PFSK-1 (cell line): Measurements from ENCODE around the gene WDR62.

Experiments
- FOXP2 ChIP-seq: optimal IDR thresholded peaks from 2 replicates; pipeline ENCODE3; 2011; ENCODE audit warnings: borderline replicate concordance, control low read depth, inconsistent platforms; ENCODE audit not compliant: insufficient read depth; ENCODE audit errors: extremely low read length, extremely low read depth
- POLR2AphosphoS5 ChIP-seq: IDR thresholded peaks from 2 replicates; pipeline ENCODE4 v1.6.1; 2012; ENCODE audit warnings: low read depth, mild to moderate bottlenecking, control low read depth, low read length, moderate library complexity
- SIN3A ChIP-seq: IDR thresholded peaks from 2 replicates; pipeline ENCODE4 v1.6.1; 2012; ENCODE audit warnings: mild to moderate bottlenecking, low read length, moderate library complexity, borderline replicate concordance; ENCODE audit not compliant: insufficient read depth
- TAF1 ChIP-seq: IDR thresholded peaks from 2 replicates; pipeline ENCODE4 v1.6.1; 2012; ENCODE audit warnings: low read length, control low read depth, borderline replicate concordance; ENCODE audit not compliant: insufficient read depth
- TF ChIP-seq, protein P1 (sequence below), 2 experiments: IDR thresholded peaks; 2 replicates each; pipeline versions ENCODE4 v1.6.1 to v1.8.0; 2011 to 2012; ENCODE audit warnings: low read depth in 2 of 2, low read length in 2 of 2, control low read depth in 1 of 2, inconsistent platforms in 1 of 2, mild to moderate bottlenecking in 1 of 2, moderate library complexity in 1 of 2; ENCODE audit not compliant: insufficient read depth in 1 of 2

Gene WDR62

DNA sequence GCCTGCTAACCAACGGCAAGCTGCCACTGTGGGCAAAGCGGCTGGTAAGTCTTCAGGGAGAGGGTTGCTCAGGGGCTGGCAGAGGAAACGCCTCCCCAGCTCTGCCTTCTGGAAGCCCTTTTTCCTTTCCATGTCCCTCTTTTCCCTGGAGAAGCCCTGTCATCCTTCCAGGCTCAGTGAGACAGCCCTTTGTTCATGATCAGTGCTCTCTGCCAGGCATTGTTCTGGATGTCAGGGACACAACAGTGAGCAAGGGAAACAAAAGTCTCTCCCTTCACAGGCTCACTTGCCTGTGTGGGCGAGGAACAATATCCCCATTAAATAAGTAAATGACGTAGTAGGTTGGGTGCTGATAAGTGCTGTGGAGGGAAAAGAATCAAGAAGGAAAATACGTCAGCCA is 42.3 kb downstream of the WDR62 start:
- TF ChIP-seq SIN3A (no peak), POLR2AphosphoS5 (no peak), TAF1 (no peak), FOXP2 (no peak)
- TF ChIP-seq, protein P1, sequence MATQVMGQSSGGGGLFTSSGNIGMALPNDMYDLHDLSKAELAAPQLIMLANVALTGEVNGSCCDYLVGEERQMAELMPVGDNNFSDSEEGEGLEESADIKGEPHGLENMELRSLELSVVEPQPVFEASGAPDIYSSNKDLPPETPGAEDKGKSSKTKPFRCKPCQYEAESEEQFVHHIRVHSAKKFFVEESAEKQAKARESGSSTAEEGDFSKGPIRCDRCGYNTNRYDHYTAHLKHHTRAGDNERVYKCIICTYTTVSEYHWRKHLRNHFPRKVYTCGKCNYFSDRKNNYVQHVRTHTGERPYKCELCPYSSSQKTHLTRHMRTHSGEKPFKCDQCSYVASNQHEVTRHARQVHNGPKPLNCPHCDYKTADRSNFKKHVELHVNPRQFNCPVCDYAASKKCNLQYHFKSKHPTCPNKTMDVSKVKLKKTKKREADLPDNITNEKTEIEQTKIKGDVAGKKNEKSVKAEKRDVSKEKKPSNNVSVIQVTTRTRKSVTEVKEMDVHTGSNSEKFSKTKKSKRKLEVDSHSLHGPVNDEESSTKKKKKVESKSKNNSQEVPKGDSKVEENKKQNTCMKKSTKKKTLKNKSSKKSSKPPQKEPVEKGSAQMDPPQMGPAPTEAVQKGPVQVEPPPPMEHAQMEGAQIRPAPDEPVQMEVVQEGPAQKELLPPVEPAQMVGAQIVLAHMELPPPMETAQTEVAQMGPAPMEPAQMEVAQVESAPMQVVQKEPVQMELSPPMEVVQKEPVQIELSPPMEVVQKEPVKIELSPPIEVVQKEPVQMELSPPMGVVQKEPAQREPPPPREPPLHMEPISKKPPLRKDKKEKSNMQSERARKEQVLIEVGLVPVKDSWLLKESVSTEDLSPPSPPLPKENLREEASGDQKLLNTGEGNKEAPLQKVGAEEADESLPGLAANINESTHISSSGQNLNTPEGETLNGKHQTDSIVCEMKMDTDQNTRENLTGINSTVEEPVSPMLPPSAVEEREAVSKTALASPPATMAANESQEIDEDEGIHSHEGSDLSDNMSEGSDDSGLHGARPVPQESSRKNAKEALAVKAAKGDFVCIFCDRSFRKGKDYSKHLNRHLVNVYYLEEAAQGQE (IDR thresholded peaks at IDR 0.05; ENCODE audit: insufficient read depth in 1 of 2, low read depth in 2 of 2, low read length in 2 of 2), result no peak

- no peak for TF ChIP-seq TAF1
- TF ChIP-seq, protein P1 (IDR thresholded peaks at IDR 0.05; ENCODE audit: insufficient read depth in 1 of 2, low read depth in 2 of 2, low read length in 2 of 2), result no peak
- no peak for TF ChIP-seq FOXP2
Measured at GRCh38 chr19:36099166-36099785, 44.6 kb downstream of the WDR62 start.

DNA sequence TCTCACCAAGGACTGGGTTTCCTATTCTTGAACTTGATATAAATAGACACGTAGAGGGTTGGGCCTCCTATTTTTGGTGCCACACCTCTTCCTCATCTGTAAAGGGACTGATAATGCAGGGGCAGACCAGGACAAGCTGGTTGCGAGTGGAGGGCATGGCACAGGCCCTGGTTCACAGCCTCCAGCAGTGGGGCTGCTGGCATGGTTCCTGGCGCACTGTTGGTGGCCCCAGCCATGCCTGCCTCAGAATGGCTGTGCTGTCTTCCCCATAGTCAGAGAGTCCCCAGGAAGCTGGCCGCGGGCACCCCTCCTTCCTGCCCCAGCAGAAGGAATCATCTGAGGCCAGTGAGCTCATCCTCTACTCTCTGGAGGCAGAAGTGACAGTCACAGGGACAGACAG is 45.8 kb downstream of the WDR62 start:
- no peak for TF ChIP-seq FOXP2
- no peak for TF ChIP-seq SIN3A
- TF ChIP-seq POLR2AphosphoS5, result no peak
- TF ChIP-seq TAF1, result no peak
- TF ChIP-seq, protein P1 (IDR thresholded peaks at IDR 0.05; ENCODE audit: insufficient read depth in 1 of 2, low read depth in 2 of 2, low read length in 2 of 2), result no peak

- TF ChIP-seq TAF1, result no peak
- no peak for TF ChIP-seq FOXP2
- TF ChIP-seq POLR2AphosphoS5, result no peak
- TF ChIP-seq SIN3A, result no peak
- TF ChIP-seq, protein P1 (IDR thresholded peaks at IDR 0.05; ENCODE audit: insufficient read depth in 1 of 2, low read depth in 2 of 2, low read length in 2 of 2), result no peak
Measured at GRCh38 chr19:36101550-36102327, 47.0 kb downstream of the WDR62 start.
